HepG2 (cell line): ENCODE data around the gene WDSUB1. TPM values are rescaled to one million over a fixed set of nuclear protein-coding genes. Genes with fewer than 3 reads are reported as not detected.

Experiments
- ARID4A ChIP-seq: sonication (generic); formaldehyde crosslinking; IDR thresholded peaks from 2 replicates; pipeline ENCODE4 v1.5.0; 2020; ENCODE audit warnings: mild to moderate bottlenecking, missing genetic modification reagents, borderline replicate concordance
- GMEB1 ChIP-seq: sonication (generic); formaldehyde crosslinking; IDR thresholded peaks from 2 replicates; pipeline ENCODE4 v1.5.1; 2020; ENCODE audit warnings: missing genetic modification reagents, mild to moderate bottlenecking, borderline replicate concordance
- HDAC1 ChIP-seq: sonication (generic); formaldehyde crosslinking; IDR thresholded peaks from 2 replicates; pipeline ENCODE4 v1.5.1; 2020; ENCODE audit warnings: mild to moderate bottlenecking, missing genetic modification reagents
- HDAC6 ChIP-seq: fragments of 200-600 bp; sonication (generic); IDR thresholded peaks from 2 replicates; pipeline ENCODE4 v1.7.0; 2017; ENCODE audit warnings: mild to moderate bottlenecking, antibody characterized with exemption, low read length, low read depth
- IRX3 ChIP-seq: sonication (generic); formaldehyde crosslinking; IDR thresholded peaks from 2 replicates; pipeline ENCODE4 v1.8.1; 2023; ENCODE audit warnings: mild to moderate bottlenecking, low read depth, missing genetic modification reagents, borderline replicate concordance
- KLF6 ChIP-seq: IDR thresholded peaks from 2 replicates; pipeline ENCODE4 v1.8.0; 2016; ENCODE audit warnings: missing biosample characterization, missing genetic modification reagents
- MAFG ChIP-seq: sonication (generic); formaldehyde crosslinking; IDR thresholded peaks from 2 replicates; pipeline ENCODE4 v1.5.1; 2020; ENCODE audit warnings: mild to moderate bottlenecking, missing genetic modification reagents
- MIER3 ChIP-seq: IDR thresholded peaks from 2 replicates; pipeline ENCODE4 v1.6.1; 2016; ENCODE audit warnings: missing compliant biosample characterization, borderline replicate concordance
- UBTF ChIP-seq: sonication (generic); formaldehyde crosslinking; IDR thresholded peaks from 2 replicates; pipeline ENCODE4 v1.4.0; 2020; ENCODE audit warnings: mild to moderate bottlenecking, missing genetic modification reagents
- YY1 ChIP-seq: IDR thresholded peaks from 2 replicates; pipeline ENCODE4 v1.6.1; 2011; ENCODE audit warnings: low read length, low read depth, moderate library complexity, mild to moderate bottlenecking; ENCODE audit not compliant: insufficient read depth, insufficient replicate concordance
- ZNF383 ChIP-seq: sonication (generic); formaldehyde crosslinking; IDR thresholded peaks from 2 replicates; pipeline ENCODE4 v1.4.0; 2020; ENCODE audit warnings: missing genetic modification reagents, mild to moderate bottlenecking, borderline replicate concordance
- ZNF609 ChIP-seq: sonication (generic); formaldehyde crosslinking; IDR thresholded peaks from 2 replicates; pipeline ENCODE4 v1.4.0; 2020; ENCODE audit warnings: mild to moderate bottlenecking, missing genetic modification reagents, borderline replicate concordance
- ZNF749 ChIP-seq: sonication (generic); formaldehyde crosslinking; IDR thresholded peaks from 2 replicates; pipeline ENCODE4 v1.8.0; 2022; ENCODE audit warnings: mild to moderate bottlenecking, missing genetic modification reagents, moderate library complexity, borderline replicate concordance
- ZNF772 ChIP-seq: sonication (generic); formaldehyde crosslinking; IDR thresholded peaks from 2 replicates; pipeline ENCODE4 v1.5.0; 2020; ENCODE audit warnings: mild to moderate bottlenecking, missing genetic modification reagents
- polyA plus RNA-seq, 8 experiments: library from polyadenylated mRNA; depleted of rRNA in 3 of 8; stranded (reverse) in 7 of 8; unstranded in 1 of 8; fragments of >200 nt; fragmentation: Illumina TruSeq in 4 of 8; extraction: Trizol in 4 of 8; gene quantifications; 2 replicates each; pipeline versions ENCODE4 v1.2.1 to v1.2.3, GENCODE V29; 2011 to 2016; ENCODE audit warnings: low read depth in 4 of 8, missing spikeins in 1 of 8, mixed read lengths in 1 of 8; ENCODE audit not compliant: insufficient read depth in 1 of 8
- total RNA-seq, 5 experiments: library from RNA; depleted of rRNA; stranded (reverse); fragments of >200 nt; fragmentation: Illumina TruSeq; extraction: Trizol; gene quantifications; 2 replicates each; pipeline ENCODE4 v1.2.3, GENCODE V29; 2016; ENCODE audit warnings: low read depth in 1 of 5

The WDSUB1 gene
- total and polyA plus RNA-seq, 2 of the 13 experiments (the other 11 are each of a cell fraction or from before 2014, with no cell fraction given) = 10.1 to 10.7 TPM

GRCh38 chr2:159285929-159286708 is at the start of gene WDSUB1 (continued):
- TF ChIP-seq IRX3 (CRISPR knock-in tag) (peak; percentile 97; the same call in 1 of the 2 replicates), MIER3 (CRISPR knock-in tag) (0 out of 2 replicates have a peak, but pooled peaks have one; percentile 15), YY1 (peak; percentile 36), GMEB1 (CRISPR knock-in tag) (no peak), MAFG (CRISPR knock-in tag) (no peak), HDAC6 (no peak), UBTF (CRISPR knock-in tag) (peak; percentile 61; the same call in 1 of the 2 replicates), KLF6 (CRISPR knock-in tag) (peak; percentile 96), HDAC1 (CRISPR knock-in tag) (peak; percentile 64), ARID4A (CRISPR knock-in tag) (peak; percentile 95), ZNF609 (peak; percentile 37; the same call in 1 of the 2 replicates), ZNF383 (CRISPR knock-in tag) (no peak), ZNF749 (CRISPR knock-in tag) (peak; percentile 98), ZNF772 (no peak)
